ENCODE results near the gene TCF20.

GRCh38 chr22:42258126-42258525 is 12.3 kb downstream of the TCF20 start:
- TF ChIP-seq, protein P1, sequence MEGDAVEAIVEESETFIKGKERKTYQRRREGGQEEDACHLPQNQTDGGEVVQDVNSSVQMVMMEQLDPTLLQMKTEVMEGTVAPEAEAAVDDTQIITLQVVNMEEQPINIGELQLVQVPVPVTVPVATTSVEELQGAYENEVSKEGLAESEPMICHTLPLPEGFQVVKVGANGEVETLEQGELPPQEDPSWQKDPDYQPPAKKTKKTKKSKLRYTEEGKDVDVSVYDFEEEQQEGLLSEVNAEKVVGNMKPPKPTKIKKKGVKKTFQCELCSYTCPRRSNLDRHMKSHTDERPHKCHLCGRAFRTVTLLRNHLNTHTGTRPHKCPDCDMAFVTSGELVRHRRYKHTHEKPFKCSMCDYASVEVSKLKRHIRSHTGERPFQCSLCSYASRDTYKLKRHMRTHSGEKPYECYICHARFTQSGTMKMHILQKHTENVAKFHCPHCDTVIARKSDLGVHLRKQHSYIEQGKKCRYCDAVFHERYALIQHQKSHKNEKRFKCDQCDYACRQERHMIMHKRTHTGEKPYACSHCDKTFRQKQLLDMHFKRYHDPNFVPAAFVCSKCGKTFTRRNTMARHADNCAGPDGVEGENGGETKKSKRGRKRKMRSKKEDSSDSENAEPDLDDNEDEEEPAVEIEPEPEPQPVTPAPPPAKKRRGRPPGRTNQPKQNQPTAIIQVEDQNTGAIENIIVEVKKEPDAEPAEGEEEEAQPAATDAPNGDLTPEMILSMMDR (IDR thresholded peaks at IDR 0.05): no peak
- TF ChIP-seq POLR2A (IDR thresholded peaks at IDR 0.05): no peak
